Uterus (tissue), 4 donors: ENCODE measurements around the gene EAF2. TPM values are rescaled to one million over a fixed set of nuclear protein-coding genes. Genes with fewer than 3 reads are reported as not detected.

Source experiments
- DNase-seq, 2 donors: peaks; one replicate each; pipeline ENCODE4 v3.0.0-alpha.2; 2019 to 2020
- H3K27ac ChIP-seq, 2 donors: fragments of 200-600 bp; sonication (generic); 1 replicate in 1 of 2; 2 replicates in 1 of 2; pipeline ENCODE4 v1.5.1; 2016 to 2018
- H3K27me3 ChIP-seq, 2 donors: fragments of 200-600 bp; sonication (generic); one replicate each; pipeline ENCODE4 v1.5.1; 2018 to 2019; ENCODE audit warnings: control low read depth in 1 of 2
- H3K36me3 ChIP-seq, 2 donors: fragments of 200-600 bp; sonication (generic); one replicate each; pipeline ENCODE4 v1.5.1; 2019; ENCODE audit warnings: control low read depth in 1 of 2
- H3K4me1 ChIP-seq, 2 donors: fragments of 200-600 bp; sonication (generic); one replicate each; pipeline ENCODE4 v1.5.1; 2018 to 2019; ENCODE audit warnings: control low read depth in 1 of 2
- H3K4me3 ChIP-seq, 2 donors: fragments of 200-600 bp; sonication (generic); 1 replicate in 1 of 2; 2 replicates in 1 of 2; pipeline ENCODE4 v1.5.1; 2018 to 2019; ENCODE audit warnings: mild to moderate bottlenecking in 1 of 2
- H3K9me3 ChIP-seq, 2 donors: fragments of 200-600 bp; sonication (generic); one replicate each; pipeline ENCODE4 v1.5.1; 2019; ENCODE audit warnings: control low read depth in 1 of 2
- POLR2A ChIP-seq, 2 donors: fragments of 450-650 bp; IDR thresholded peaks; one replicate each; pipeline ENCODE4 v1.6.1; 2016; ENCODE audit warnings: antibody characterized with exemption in 2 of 2, mild to moderate bottlenecking in 1 of 2, moderate library complexity in 1 of 2
- intact Hi-C: fragments of 100-400 bp; cut with DNase I; formaldehyde crosslinking; loops from one replicate; pipeline ENCODE4 v1.15.1; 2023; ENCODE audit warnings: low total_unique reads
- total RNA-seq, 4 donors: library from RNA; depleted of rRNA in 3 of 4; stranded (reverse); fragments of >200 nt in 3 of 4; gene quantifications; one replicate each; pipeline versions ENCODE4 v1.1.0 to v1.2.4, GENCODE V29; 2014 to 2023
- TF ChIP-seq, protein P1 (sequence below), 4 experiments: fragments of 200-600 bp in 2 of 4; fragments of 450-650 bp in 2 of 4; sonication (generic) in 2 of 4; IDR thresholded peaks; one replicate each; pipeline ENCODE4 v1.5.1; 2016 to 2019; ENCODE audit warnings: antibody characterized with exemption in 4 of 4, mild to moderate bottlenecking in 2 of 4, moderate library complexity in 1 of 4
- donor health status: DM: yes; HTN: yes; CAD: no.

EAF2 gene
- total RNA-seq, 4 donors from 2014 or later, result 0.88 to 21.8 (median 6.9) TPM

DNA sequence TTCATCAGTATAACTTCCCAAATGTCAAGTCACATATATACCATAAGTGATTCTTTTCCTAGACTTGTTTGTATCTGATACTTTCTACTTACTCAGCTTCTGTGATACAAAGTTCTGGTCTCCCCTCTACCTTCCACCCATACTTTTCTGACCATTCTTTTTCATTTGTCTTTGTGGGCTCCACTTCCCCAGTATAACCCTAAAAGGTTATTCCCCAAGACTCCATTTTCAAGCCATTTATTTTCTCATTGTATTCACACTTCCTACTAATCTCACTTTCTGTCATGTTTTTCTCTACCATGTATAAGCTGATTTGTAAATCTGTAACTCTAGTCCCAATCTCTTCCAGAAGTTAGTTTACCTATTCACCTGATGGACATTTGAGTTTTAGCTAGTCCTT lies 34.1 kb upstream of the EAF2 start:
- no peaks in the 10 kb centered on the region for H3K27me3 ChIP-seq
- no peak for DNase-seq
- no peak overlapping the region for H3K27ac ChIP-seq
- no peaks in the 10 kb centered on the region for H3K9me3 ChIP-seq
- H3K36me3 ChIP-seq, result no peaks in the 10 kb centered on the region
- intact Hi-C loops, result no loop called here
- no peaks in the 10 kb centered on the region for H3K4me1 ChIP-seq
- TF ChIP-seq POLR2A (IDR thresholded peaks at IDR 0.05), result no peak
- TF ChIP-seq, protein P1, sequence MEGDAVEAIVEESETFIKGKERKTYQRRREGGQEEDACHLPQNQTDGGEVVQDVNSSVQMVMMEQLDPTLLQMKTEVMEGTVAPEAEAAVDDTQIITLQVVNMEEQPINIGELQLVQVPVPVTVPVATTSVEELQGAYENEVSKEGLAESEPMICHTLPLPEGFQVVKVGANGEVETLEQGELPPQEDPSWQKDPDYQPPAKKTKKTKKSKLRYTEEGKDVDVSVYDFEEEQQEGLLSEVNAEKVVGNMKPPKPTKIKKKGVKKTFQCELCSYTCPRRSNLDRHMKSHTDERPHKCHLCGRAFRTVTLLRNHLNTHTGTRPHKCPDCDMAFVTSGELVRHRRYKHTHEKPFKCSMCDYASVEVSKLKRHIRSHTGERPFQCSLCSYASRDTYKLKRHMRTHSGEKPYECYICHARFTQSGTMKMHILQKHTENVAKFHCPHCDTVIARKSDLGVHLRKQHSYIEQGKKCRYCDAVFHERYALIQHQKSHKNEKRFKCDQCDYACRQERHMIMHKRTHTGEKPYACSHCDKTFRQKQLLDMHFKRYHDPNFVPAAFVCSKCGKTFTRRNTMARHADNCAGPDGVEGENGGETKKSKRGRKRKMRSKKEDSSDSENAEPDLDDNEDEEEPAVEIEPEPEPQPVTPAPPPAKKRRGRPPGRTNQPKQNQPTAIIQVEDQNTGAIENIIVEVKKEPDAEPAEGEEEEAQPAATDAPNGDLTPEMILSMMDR (IDR thresholded peaks at IDR 0.05), result no peak
- H3K4me3 ChIP-seq, result no peak overlapping the region

DNA sequence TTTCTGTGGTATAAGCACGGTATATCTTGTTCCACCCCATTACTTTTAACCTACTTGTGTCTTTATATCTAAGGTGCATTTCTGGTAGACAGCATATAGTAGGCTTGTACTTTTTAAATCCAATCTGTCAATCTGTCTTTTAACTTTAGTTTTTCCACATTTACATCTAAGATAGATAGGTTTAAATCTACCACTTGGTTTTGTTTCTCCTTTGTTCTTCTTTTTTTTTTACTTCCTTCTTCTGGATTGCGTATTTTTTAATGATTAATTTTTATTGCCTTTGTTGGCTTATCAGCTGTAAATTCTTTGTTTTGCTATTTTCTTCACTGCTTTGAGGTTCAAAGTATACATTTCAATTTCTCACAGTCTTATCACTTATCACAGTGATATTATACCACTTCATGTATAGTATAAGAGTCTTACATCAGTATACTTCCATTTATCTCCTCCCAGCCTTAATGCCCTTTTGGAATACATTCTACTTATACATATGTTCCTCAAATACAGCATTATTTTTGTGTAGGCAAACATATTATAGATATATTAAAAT lies 31.2 kb upstream of the EAF2 start:
- Histone ChIP-seq H3K27ac (no peak overlapping the region), H3K27me3 (no peaks in the 10 kb centered on the region), H3K9me3 (no peaks in the 10 kb centered on the region), H3K4me3 (no peak overlapping the region), H3K36me3 (no peaks in the 10 kb centered on the region), H3K4me1 (no peaks in the 10 kb centered on the region)
- TF ChIP-seq, protein P1 (IDR thresholded peaks at IDR 0.05), result no peak
- TF ChIP-seq POLR2A (IDR thresholded peaks at IDR 0.05), result no peak
- no peak for DNase-seq
- intact Hi-C loops, result no loop called here

DNA sequence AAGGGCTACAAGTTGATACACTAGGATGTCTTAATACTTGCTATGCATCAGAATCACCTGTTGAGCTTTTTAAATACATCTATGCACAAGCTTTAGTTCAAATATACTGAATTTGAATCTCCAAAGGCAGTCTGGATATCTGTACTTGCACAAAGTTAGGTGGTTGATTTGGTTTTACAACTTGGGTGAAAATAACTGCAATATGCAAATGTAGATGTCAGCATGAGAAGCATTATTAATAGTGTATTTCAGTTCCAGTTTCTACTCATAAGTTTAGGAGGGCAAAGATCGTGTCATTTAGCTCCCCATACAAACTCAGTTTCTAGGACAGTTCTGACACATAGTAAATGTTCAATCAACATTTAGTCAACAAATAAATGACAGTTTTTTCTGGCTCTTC lies 25.8 kb upstream of the EAF2 start:
- intact Hi-C loops, result no loop called here

DNA sequence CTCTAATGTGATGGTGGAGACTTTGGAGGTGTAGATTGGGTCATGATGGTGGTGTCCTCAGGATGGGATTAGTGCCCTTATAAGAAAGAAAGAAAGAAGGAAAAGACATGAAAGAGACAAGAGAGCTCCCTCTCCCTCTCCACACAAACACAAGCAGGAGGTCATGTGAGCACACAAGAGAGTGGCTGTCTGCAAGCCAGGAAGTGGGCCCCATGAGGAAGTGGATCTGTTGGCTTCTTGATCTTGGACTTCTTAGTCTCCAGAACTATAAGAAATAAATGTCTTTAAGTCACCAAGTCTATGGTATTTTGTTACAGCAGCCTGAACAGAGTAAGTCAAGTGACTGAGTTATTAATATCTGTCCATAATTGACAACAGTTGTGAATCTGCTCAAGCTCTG lies 17.3 kb upstream of the EAF2 start:
- no peak for DNase-seq
- Histone ChIP-seq H3K4me1 (no peaks in the 10 kb centered on the region), H3K27me3 (no peaks in the 10 kb centered on the region), H3K9me3 (no peaks in the 10 kb centered on the region), H3K27ac (no peak overlapping the region), H3K36me3 (no peaks in the 10 kb centered on the region), H3K4me3 (no peak overlapping the region)
- intact Hi-C loops, result loop anchor here (2.0 kb wide), 1 partner anchor 13 kb away; no protein-coding TSS in a partner anchor
- no peak for TF ChIP-seq POLR2A (IDR thresholded peaks at IDR 0.05)
- TF ChIP-seq, protein P1 (IDR thresholded peaks at IDR 0.05), result no peak

More for the DNA sequence above, 25.8 kb upstream of the EAF2 start:
- Histone ChIP-seq H3K9me3 (no peaks in the 10 kb centered on the region), H3K36me3 (no peaks in the 10 kb centered on the region), H3K27ac (no peak overlapping the region), H3K27me3 (no peaks in the 10 kb centered on the region), H3K4me1 (no peaks in the 10 kb centered on the region), H3K4me3 (no peak overlapping the region)
- TF ChIP-seq, protein P1 (IDR thresholded peaks at IDR 0.05), result no peak
- no peak for TF ChIP-seq POLR2A (IDR thresholded peaks at IDR 0.05)
- no peak for DNase-seq

DNA sequence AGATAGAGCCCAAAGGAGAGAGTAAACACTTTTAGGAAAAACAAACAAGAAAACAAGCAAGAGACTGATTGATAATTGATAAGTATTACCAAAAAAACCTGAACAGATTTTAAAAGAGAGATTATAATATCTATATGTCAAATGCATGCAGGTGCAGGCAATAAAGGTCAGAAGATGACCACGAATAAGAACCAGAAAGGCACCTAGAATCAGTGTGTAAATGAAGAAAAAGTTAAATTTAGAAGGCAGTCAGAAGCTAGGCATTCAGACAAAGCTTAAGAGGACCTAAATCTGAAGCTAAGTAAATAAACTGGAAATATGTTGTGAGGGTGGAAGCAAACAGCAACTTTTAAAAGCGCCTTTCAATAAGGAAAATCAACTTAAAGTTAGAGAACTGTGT lies 16.4 kb upstream of the EAF2 start:
- no peak for DNase-seq
- H3K4me3 ChIP-seq, result no peak overlapping the region
- peaks cover 0 to 2% of the 10 kb centered on the region in 2 donors for H3K9me3 ChIP-seq
- no peaks in the 10 kb centered on the region for H3K36me3 ChIP-seq
- no peaks in the 10 kb centered on the region for H3K27me3 ChIP-seq
- no peaks in the 10 kb centered on the region for H3K4me1 ChIP-seq
- no peak overlapping the region for H3K27ac ChIP-seq
- TF ChIP-seq, protein P1 (IDR thresholded peaks at IDR 0.05), result no peak
- TF ChIP-seq POLR2A (IDR thresholded peaks at IDR 0.05), result no peak
- intact Hi-C loops, result no loop called here
